Sigmoid colon (tissue), 7 donors: ENCODE data around the gene EMD. TPM values are rescaled to one million over a fixed set of nuclear protein-coding genes. Genes with fewer than 3 reads are reported as not detected.

Experiments used
- DNase-seq: peaks from one replicate; pipeline ENCODE4 v3.0.0-alpha.2; 2019
- H3K27ac ChIP-seq, 4 donors: fragments of 200-600 bp; sonication (generic); one replicate each; pipeline ENCODE4 v1.5.1; 2016 to 2019; ENCODE audit warnings: mild to moderate bottlenecking in 1 of 4
- H3K27me3 ChIP-seq, 3 donors: fragments of 200-600 bp; sonication (generic); one replicate each; pipeline ENCODE4 v1.5.1; 2019; ENCODE audit warnings: mild to moderate bottlenecking in 1 of 3
- H3K36me3 ChIP-seq, 4 donors: fragments of 200-600 bp; sonication (generic); one replicate each; pipeline ENCODE4 v1.5.1; 2016 to 2019
- H3K4me1 ChIP-seq, 4 donors: fragments of 200-600 bp; sonication (generic); one replicate each; pipeline ENCODE4 v1.5.1; 2017 to 2019
- H3K4me3 ChIP-seq, 4 donors: fragments of 200-600 bp; sonication (generic); one replicate each; pipeline ENCODE4 v1.5.1; 2017 to 2019; ENCODE audit warnings: mild to moderate bottlenecking in 2 of 4, moderate library complexity in 1 of 4
- H3K9me3 ChIP-seq, 4 donors: fragments of 200-600 bp in 3 of 4; sonication (generic) in 3 of 4; one replicate each; pipeline versions ENCODE4 v1.5.1 to v1.6.1; 2013 to 2019
- EP300 ChIP-seq, 4 donors: sonication (generic); formaldehyde crosslinking; IDR thresholded peaks; one replicate each; pipeline ENCODE4 v1.6.1; 2017; ENCODE audit warnings: antibody characterized with exemption in 4 of 4
- POLR2A ChIP-seq, 2 donors: fragments of 450-650 bp; IDR thresholded peaks; one replicate each; pipeline ENCODE4 v1.6.1; 2016; ENCODE audit warnings: antibody characterized with exemption in 2 of 2, mild to moderate bottlenecking in 2 of 2, moderate library complexity in 2 of 2
- POLR2AphosphoS5 ChIP-seq, 4 donors: sonication (generic); formaldehyde crosslinking; IDR thresholded peaks; one replicate each; pipeline ENCODE4 v1.6.1; 2017; ENCODE audit warnings: antibody characterized with exemption in 4 of 4
- WGBS, 2 donors: extraction: QIAGEN DNeasy Blood & Tissue Kit; methylation state at CpG; one replicate each; pipeline ENCODE4 v1.1.7; 2013; 5-methylcytosine and 5-hydroxymethylcytosine counted together
- intact Hi-C: fragments of 100-400 bp; cut with DNase I; formaldehyde crosslinking; loops from one replicate; pipeline ENCODE4 v1.15.1; 2023
- polyA plus RNA-seq, 3 donors: library from polyadenylated mRNA; stranded (reverse); fragments of 200-250 nt; gene quantifications; one replicate each; pipeline ENCODE4 v1.2.3, GENCODE V29; 2013
- small RNA-seq, 3 donors: library from RNA; depleted of rRNA; stranded (forward); fragments of <200 nt; gene quantifications; one replicate each; pipeline ENCODE3, GENCODE V24; 2016
- total RNA-seq, 4 donors: library from RNA; depleted of rRNA; stranded (reverse); fragments of >200 nt; gene quantifications; one replicate each; pipeline ENCODE4 v1.1.0, GENCODE V29; 2016
- TF ChIP-seq, protein P1 (sequence below), 4 experiments: fragments of 450-650 bp in 3 of 4; fragments of 200-600 bp in 1 of 4; IDR thresholded peaks; one replicate each; pipeline ENCODE4 v1.5.1; 2016 to 2019; ENCODE audit warnings: antibody characterized with exemption in 4 of 4, mild to moderate bottlenecking in 3 of 4, moderate library complexity in 2 of 4
- donor health status: healthy with polysubstance abuse.
- donor health status: Bipolar disorder and iron deficiency.
- donor health status: healthy.

EMD gene
- total and polyA plus RNA-seq, 7 donors, result 40.7 to 87.9 (median 46.0) TPM

DNA sequence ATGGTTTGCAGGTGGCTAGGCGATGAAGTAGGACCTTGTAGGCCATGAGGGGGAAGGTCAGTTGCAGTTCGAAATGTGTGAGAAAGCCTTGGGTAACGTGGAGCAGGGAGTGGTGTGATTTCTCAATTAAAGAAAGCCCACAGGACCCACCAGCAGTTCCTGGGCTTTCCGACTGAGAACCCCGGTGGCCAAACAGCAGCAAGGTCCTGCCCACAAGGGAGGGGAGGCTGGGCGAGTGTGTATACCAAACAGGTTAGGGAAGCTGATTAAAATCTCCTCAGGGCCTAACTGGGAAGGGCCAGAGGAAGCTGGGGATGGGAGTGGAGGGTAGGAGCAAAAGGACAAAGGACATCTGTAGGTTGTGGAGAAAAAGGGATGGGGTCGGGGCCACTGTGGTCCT lies 51.8 kb downstream of the EMD start:
- Histone ChIP-seq H3K27ac (peak overlapping the region in 1 of 4 donors; percentile 34), H3K4me3 (no peak overlapping the region), H3K9me3 (no peaks in the 10 kb centered on the region), H3K27me3 (no peaks in the 10 kb centered on the region), H3K4me1 (peaks cover 0 to 25% (median 16%) of the 10 kb centered on the region in 4 donors), H3K36me3 (peaks cover 0 to 40% (median 0%) of the 10 kb centered on the region in 4 donors)
- 64 to 74% methylated on average over 7 of the region's 7 CpGs for WGBS, 2 donors
- DNase-seq, result no peak
- TF ChIP-seq POLR2AphosphoS5 (IDR thresholded peaks at IDR 0.05) (no peak), POLR2A (IDR thresholded peaks at IDR 0.05) (no peak), EP300 (IDR thresholded peaks at IDR 0.05) (no peak)
- TF ChIP-seq, protein P1, sequence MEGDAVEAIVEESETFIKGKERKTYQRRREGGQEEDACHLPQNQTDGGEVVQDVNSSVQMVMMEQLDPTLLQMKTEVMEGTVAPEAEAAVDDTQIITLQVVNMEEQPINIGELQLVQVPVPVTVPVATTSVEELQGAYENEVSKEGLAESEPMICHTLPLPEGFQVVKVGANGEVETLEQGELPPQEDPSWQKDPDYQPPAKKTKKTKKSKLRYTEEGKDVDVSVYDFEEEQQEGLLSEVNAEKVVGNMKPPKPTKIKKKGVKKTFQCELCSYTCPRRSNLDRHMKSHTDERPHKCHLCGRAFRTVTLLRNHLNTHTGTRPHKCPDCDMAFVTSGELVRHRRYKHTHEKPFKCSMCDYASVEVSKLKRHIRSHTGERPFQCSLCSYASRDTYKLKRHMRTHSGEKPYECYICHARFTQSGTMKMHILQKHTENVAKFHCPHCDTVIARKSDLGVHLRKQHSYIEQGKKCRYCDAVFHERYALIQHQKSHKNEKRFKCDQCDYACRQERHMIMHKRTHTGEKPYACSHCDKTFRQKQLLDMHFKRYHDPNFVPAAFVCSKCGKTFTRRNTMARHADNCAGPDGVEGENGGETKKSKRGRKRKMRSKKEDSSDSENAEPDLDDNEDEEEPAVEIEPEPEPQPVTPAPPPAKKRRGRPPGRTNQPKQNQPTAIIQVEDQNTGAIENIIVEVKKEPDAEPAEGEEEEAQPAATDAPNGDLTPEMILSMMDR (IDR thresholded peaks at IDR 0.05), result no peak
- intact Hi-C loops, result no loop called here

Small RNAs within 50 kb of the gene (small RNA-seq; reads per million reads assigned to genes)
- gene SNORA70, result 0 reads per million in 3 donors

Other genes with a start within 250 kb of the EMD start
- gene OPN1LW, start 235.1 kb upstream of the EMD start, total RNA-seq, result not detected
- gene OPN1LW, start 235.1 kb upstream of the EMD start, polyA plus RNA-seq, result not detected
- not detected for gene OPN1MW, start 196.7 kb upstream of the EMD start, total RNA-seq
- not detected for gene OPN1MW, start 196.7 kb upstream of the EMD start, polyA plus RNA-seq
- not detected for gene OPN1MW2, start 159.5 kb upstream of the EMD start, total RNA-seq
- gene OPN1MW2, start 159.5 kb upstream of the EMD start, polyA plus RNA-seq, result not detected
- under 1 TPM in 1 of 4 donors, not detected in 3; 0.54 TPM for gene OPN1MW3, start 121.7 kb upstream of the EMD start, total RNA-seq
- not detected for gene OPN1MW3, start 121.7 kb upstream of the EMD start, polyA plus RNA-seq
- gene TEX28, start 84.2 kb upstream of the EMD start, total RNA-seq, result not detected
- gene TEX28, start 84.2 kb upstream of the EMD start, polyA plus RNA-seq, result not detected
- gene TKTL1, start 83.5 kb upstream of the EMD start, total RNA-seq, result under 1 TPM in 1 of 4 donors, not detected in 3; under 0.01 TPM
- gene TKTL1, start 83.5 kb upstream of the EMD start, polyA plus RNA-seq, result under 1 TPM in 1 of 3 donors, not detected in 2; 0.31 TPM
- gene FLNA, start 4.7 kb upstream of the EMD start, total RNA-seq, result 1,000 to 10,000 TPM; 2,494 to 9,435 (median 5,341) TPM
- 100 to 1,000 TPM in 1 of 3 donors, 10 to 100 TPM in 2; 27.0 to 442 (median 42.0) TPM for gene FLNA, start 4.7 kb upstream of the EMD start, polyA plus RNA-seq
- 1,000 to 10,000 TPM; 3,138 to 8,651 (median 6,770) TPM for gene RPL10, start 19.1 kb downstream of the EMD start, total RNA-seq
- 1,000 to 10,000 TPM; 4,760 to 8,094 (median 5,003) TPM for gene RPL10, start 19.1 kb downstream of the EMD start, polyA plus RNA-seq
- 10 to 100 TPM; 10.9 to 21.8 (median 16.6) TPM for gene DNASE1L1, start 30.0 kb downstream of the EMD start, total RNA-seq
- gene DNASE1L1, start 30.0 kb downstream of the EMD start, polyA plus RNA-seq, result 10 to 100 TPM; 15.5 to 25.7 (median 17.4) TPM
- 10 to 100 TPM; 35.7 to 58.2 (median 36.6) TPM for gene TAFAZZIN, start 32.2 kb downstream of the EMD start, total RNA-seq
- gene TAFAZZIN, start 32.2 kb downstream of the EMD start, polyA plus RNA-seq, result 10 to 100 TPM in 1 of 3 donors, 1 to 10 TPM in 2; 8.4 to 48.0 (median 9.2) TPM
- gene ATP6AP1, start 49.4 kb downstream of the EMD start, total RNA-seq, result 10 to 100 TPM; 16.5 to 54.6 (median 27.0) TPM
- gene ATP6AP1, start 49.4 kb downstream of the EMD start, polyA plus RNA-seq, result 10 to 100 TPM; 18.6 to 87.7 (median 39.1) TPM
- 100 to 1,000 TPM in 1 of 4 donors, 10 to 100 TPM in 3; 71.7 to 101 (median 86.1) TPM for gene GDI1, start 57.9 kb downstream of the EMD start, total RNA-seq
- 10 to 100 TPM; 50.9 to 75.4 (median 51.1) TPM for gene GDI1, start 57.9 kb downstream of the EMD start, polyA plus RNA-seq
- gene FAM50A, start 64.8 kb downstream of the EMD start, total RNA-seq, result 10 to 100 TPM; 40.5 to 78.1 (median 48.7) TPM
- gene FAM50A, start 64.8 kb downstream of the EMD start, polyA plus RNA-seq, result 10 to 100 TPM; 61.9 to 85.1 (median 85.1) TPM
- gene PLXNA3, start 79.0 kb downstream of the EMD start, total RNA-seq, result 10 to 100 TPM in 1 of 4 donors, 1 to 10 TPM in 3; 3.1 to 12.7 (median 5.9) TPM
- gene PLXNA3, start 79.0 kb downstream of the EMD start, polyA plus RNA-seq, result 10 to 100 TPM in 1 of 3 donors, 1 to 10 TPM in 2; 4.2 to 22.9 (median 8.6) TPM
- 10 to 100 TPM; 15.5 to 32.7 (median 22.4) TPM for gene LAGE3, start 100.0 kb downstream of the EMD start, total RNA-seq
- gene LAGE3, start 100.0 kb downstream of the EMD start, polyA plus RNA-seq, result 10 to 100 TPM; 12.7 to 25.4 (median 21.6) TPM
- gene UBL4A, start 107.3 kb downstream of the EMD start, total RNA-seq, result 10 to 100 TPM; 31.6 to 51.0 (median 44.1) TPM
- gene UBL4A, start 107.3 kb downstream of the EMD start, polyA plus RNA-seq, result 10 to 100 TPM; 36.5 to 44.4 (median 36.5) TPM
- gene SLC10A3, start 111.3 kb downstream of the EMD start, total RNA-seq, result 10 to 100 TPM; 17.5 to 28.8 (median 20.7) TPM
- gene SLC10A3, start 111.3 kb downstream of the EMD start, polyA plus RNA-seq, result 10 to 100 TPM; 12.9 to 22.6 (median 18.0) TPM
- gene FAM3A, start 136.9 kb downstream of the EMD start, total RNA-seq, result 10 to 100 TPM; 30.7 to 49.0 (median 40.6) TPM
- gene FAM3A, start 136.9 kb downstream of the EMD start, polyA plus RNA-seq, result 10 to 100 TPM; 49.7 to 64.9 (median 57.1) TPM
- gene G6PD, start 167.6 kb downstream of the EMD start, total RNA-seq, result 10 to 100 TPM; 15.0 to 32.1 (median 19.8) TPM
- gene G6PD, start 167.6 kb downstream of the EMD start, polyA plus RNA-seq, result 10 to 100 TPM in 2 of 3 donors, 1 to 10 TPM in 1; 9.0 to 34.6 (median 17.8) TPM
- gene IKBKG, start 168.3 kb downstream of the EMD start, total RNA-seq, result 10 to 100 TPM in 3 of 4 donors, 1 to 10 TPM in 1; 9.2 to 27.4 (median 13.3) TPM
- 10 to 100 TPM; 13.2 to 28.9 (median 17.8) TPM for gene IKBKG, start 168.3 kb downstream of the EMD start, polyA plus RNA-seq
- under 1 TPM in 1 of 4 donors, not detected in 3; 0.54 TPM for gene CTAG1A, start 205.8 kb downstream of the EMD start, total RNA-seq
- gene CTAG1A, start 205.8 kb downstream of the EMD start, polyA plus RNA-seq, result not detected
- gene CTAG1B, start 240.0 kb downstream of the EMD start, total RNA-seq, result not detected
- gene CTAG1B, start 240.0 kb downstream of the EMD start, polyA plus RNA-seq, result not detected